GM21786 (cell line): ENCODE measurements around the gene NKX6-2.
"Not testable (repeated sequence)": the region's sequence is repeated elsewhere in the genome, so short reads cannot be mapped to it uniquely, and the experiment has no call there.

Experiments
- ATAC-seq: cut with Tn5 transposase; IDR thresholded peaks from one replicate; pipeline ENCODE4 v1.9.1; 2021; ENCODE audit not compliant: unreplicated experiment

NKX6-2 gene

DNA sequence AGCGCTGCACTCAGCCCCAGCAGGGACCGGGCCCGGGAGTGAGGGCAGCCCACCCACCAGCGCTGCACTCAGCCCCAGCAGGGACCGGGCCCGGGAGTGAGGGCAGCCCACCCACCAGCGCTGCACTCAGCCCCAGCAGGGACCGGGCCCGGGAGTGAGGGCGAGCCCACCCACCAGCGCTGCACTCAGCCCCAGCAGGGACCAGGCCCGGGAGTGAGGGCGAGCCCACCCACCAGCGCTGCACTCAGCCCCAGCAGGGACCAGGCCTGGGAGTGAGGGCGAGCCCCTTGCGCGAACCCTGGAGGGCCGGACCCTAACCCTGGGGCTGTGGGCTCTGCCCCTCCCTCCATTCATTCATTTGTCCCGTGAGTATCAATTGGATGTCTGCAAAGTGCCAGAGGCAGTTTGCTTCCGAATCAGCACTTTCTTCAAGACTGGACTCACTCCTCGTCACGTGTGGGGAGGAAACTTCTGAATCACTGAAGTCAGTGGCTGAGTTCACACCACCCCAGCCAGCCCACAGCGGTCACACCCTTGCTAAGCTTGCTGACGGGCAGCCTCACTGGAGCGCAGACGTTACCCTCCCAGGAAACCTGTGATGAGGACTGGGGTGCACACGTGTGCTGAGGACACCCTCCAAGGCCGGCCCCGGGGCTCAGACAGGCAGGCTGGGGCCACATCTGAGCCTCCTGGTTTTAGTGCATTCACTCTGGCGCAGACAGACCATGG, 42.6 kb downstream of the NKX6-2 start:
- not testable (repeated sequence) for ATAC-seq

DNA sequence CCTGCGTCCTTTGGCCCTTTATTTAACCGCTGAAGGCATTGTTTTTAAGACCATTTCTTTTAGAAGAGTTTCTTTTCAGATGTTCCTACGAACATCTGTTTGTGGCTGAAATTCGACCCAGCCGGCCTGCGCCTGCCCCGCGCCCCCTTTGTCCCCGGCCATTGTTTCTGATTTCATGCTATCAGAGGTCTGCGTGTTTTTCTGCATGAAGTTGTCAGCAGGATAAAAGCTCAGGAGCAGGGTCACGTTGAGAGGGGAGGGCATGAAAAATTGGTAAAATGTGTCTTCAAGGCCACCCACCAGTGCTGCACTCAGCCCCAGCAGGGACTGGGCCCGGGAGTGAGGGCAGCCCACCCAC, 43.1 kb downstream of the NKX6-2 start:
- no peak for ATAC-seq

DNA sequence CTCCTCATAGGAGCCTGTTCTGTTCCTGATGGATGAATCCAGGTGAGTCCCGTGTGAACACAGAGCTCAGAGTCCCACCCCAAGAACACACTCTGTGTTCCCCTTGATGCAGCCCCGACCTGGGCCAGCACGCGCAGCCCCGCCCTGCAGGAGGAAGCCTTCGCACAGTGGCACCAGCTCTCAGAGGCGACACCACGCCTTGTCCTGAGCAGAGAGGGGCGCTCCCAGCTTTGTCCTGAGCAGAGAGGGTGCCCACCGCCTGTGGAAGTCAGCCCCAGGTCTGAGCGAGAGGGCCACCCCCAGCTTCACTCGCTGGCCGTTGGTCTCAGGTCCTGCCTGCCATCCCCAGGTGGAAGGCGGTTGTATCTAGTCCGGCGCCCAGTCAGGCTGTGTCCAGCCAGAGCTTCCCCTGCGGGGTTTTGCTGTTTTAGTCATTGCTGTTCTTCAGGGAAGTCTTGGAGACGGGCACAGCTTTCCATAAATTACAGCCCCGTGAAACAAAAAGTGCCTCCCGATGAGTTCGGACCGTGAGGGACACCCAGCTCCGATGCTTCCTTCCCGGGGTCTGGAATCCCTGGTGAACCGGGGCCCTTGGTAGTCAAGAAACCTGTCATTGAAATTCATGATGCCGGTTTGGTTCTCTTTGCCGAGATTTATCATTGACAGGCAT, 43.6 kb downstream of the NKX6-2 start:
- ATAC-seq = no peak

DNA sequence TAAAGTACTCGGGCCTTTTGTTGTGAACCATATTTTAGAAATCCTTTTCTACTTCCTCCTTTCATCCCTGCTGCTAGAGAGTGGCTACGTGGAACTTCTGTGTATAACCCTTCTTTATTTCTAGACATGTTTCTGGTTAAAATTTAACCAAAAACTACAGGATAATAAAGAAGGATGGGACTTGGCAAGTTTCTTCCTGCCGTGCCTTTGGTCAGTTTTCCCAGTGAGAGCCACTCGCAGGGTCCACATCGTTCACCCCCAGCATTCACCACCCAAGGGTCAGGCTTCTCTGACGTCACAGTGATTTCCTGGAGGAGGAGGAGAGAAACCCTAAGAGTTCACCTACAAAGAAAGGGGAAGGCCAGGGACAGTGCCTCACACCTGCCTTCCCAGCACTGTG, 45.4 kb downstream of the NKX6-2 start:
- no peak for ATAC-seq

DNA sequence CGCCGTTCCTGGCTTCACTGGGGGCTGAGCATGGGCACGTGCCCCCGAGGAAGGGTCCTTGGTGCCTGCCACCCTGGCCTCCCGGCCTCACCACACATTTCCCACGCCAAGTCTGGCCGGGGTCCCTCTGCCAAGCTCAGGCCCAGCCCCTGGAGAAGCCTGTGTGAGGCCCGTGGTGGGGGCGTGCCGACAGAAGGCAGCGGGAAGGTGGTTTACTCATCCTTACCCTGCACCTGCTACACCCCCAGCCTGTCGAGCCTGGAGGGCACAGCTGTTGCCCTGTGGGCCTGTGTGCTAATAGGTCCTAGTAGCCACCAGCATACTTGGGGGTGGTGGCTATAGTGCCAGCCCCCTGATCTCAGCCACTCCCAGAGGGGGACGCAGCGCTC, 46.7 kb downstream of the NKX6-2 start:
- no peak for ATAC-seq

DNA sequence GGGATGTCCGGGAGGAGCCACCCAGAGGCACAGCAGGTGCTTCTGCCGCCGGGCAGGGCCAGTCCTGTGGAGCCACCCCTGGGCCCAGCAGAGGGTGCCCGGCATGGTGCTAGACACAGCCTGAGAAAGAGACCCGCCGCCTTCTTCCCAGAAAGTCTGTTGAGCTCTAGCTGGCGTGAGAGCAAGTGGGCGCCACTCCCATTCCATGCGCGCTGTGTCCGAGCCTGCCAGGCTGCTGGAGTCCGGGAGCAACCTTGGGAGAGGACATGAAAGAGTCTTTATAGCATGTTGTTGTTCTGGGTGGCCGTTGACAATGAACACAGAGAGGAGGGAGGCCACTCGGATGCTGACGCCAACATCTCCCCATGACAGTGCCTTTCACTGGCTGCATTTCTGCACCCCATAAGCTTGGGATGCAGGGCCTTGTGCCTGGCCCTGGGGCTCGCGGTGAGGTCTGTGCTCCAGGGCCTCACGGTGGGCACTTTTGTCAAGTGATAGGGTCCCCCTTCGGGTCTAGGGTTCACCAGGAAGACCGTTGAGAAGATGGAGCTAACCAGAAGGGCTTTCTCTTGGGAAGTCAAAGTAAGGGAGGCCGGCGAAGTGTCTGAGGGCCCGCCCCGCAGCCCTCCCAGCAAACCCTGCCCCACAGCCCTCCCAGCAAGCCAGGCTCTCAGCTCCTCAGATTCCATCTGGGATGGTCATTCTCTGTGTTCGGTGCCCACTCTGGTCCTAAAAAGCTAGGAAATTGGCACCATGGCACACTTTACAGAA, 47.3 kb downstream of the NKX6-2 start:
- ATAC-seq = no peak

DNA sequence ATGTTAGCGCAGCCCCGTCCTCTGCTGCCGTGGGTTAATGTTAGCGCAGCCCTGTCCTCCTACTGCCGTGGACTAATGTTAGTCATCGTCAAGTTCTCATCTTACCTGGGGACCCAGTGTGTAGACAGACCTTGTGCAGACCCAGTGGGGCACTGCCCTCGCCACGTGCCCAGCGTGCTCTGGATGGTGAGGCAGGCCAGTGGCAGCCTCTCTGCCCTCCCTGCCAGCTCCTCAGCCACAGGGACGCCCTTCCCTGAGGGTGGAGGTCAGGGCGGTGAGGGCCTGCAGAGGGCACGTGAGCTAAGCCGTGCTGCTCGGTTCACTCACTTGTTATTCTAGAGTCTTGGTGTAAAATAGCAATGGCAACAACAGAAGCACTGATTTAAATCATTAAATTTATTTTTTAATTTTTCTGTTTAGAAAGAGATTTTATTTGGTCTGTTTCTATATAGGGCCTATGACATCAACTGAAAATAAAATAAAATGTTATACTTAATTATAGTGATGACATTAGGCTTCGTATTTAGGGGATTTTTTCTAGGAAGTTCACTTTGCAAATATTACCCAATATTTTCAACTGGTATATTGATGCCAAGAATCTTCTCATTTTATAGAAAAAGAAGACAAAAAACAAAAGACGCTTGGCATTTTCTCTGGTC, 48.4 kb downstream of the NKX6-2 start:
- ATAC-seq = no peak

DNA sequence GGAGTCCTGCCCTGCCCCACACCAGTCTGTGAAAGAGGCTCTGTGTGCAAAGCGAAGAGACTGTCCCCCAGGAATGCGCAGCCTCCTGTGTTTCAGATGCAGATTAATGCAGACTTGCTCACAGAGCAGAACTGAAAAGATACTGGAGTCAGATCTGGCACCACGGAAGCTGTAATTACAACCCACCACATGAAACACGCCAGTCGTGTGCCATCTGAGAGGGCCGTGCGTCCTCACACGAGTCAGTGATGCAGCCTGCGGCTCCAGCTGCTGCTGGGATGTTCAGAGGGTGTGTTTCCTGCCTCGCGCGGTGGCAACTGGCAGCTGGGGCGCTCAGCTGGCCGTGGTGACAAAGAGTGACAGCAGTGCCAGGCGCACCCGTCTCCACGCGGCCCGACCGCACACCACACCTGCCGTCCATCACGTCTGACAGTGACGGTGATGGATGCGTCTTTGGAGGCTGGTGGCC, 50.0 kb downstream of the NKX6-2 start:
- no peak for ATAC-seq

DNA sequence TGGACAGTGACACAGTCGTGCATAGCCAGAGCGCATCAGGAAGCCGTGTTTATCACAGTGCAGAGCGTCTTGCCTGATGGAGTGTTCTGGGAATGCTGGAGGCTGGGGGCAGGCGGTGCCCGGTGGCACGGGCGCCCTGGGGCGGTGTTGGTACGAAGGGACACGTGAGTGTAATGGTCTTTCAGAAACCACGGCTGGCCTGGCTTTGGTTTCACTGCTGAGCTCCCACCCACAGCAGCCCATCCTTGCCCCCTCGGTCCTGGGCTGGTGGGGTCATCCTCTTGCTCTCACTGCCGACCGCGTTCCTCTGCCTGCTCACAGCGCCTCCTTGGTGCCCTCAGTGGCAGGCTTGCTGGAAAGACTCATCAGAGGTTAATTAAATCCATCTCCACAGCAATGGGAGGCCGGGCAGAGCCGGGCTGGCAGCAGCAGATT, 50.6 kb downstream of the NKX6-2 start:
- no peak for ATAC-seq

DNA sequence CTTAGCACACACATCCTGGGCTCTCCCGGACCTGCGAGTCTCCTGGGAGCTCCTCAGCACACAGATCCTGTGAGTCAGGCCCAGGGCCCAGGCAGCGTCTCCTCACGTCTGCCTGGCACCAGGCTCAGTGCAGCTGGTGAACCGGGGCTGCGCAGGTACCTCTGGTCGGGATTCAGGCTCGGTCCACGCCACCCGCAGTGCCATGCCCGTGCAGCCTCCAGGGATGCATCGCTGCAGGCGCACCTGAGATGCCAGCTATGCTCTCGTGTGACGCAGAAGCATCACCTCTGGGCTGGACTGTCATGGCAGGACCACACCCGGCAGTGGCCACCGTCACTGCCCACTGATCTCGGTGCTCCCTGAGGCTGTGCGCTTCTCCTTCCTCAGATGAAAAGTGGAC, 52.0 kb downstream of the NKX6-2 start:
- no peak for ATAC-seq
